Testis (tissue), 3 donors: ENCODE measurements around the gene CGB2. TPM values are rescaled to one million over a fixed set of nuclear protein-coding genes. Genes with fewer than 3 reads are reported as not detected.
"Not testable (repeated sequence)": the region's sequence is repeated elsewhere in the genome, so short reads cannot be mapped to it uniquely, and the experiment has no call there.

ENCODE experiments used
- DNase-seq: peaks from one replicate; pipeline ENCODE4 v3.0.0-alpha.2; 2019
- H3K27ac ChIP-seq, 2 donors: fragments of 200-600 bp; sonication (generic); one replicate each; pipeline ENCODE4 v1.5.1; 2019
- H3K27me3 ChIP-seq: fragments of 200-600 bp; sonication (generic); one replicate; pipeline ENCODE4 v1.5.1; 2019
- H3K36me3 ChIP-seq: fragments of 200-600 bp; sonication (generic); one replicate; pipeline ENCODE4 v1.5.1; 2017; ENCODE audit warnings: low read depth; ENCODE audit errors: missing control alignments
- H3K4me1 ChIP-seq: fragments of 200-600 bp; sonication (generic); one replicate; pipeline ENCODE4 v1.5.1; 2019
- H3K4me3 ChIP-seq, 2 donors: fragments of 200-600 bp; sonication (generic); one replicate each; pipeline ENCODE4 v1.5.1; 2017 to 2019
- H3K9me3 ChIP-seq: fragments of 200-600 bp; sonication (generic); one replicate; pipeline ENCODE4 v1.5.1; 2017
- CTCF ChIP-seq, 3 experiments: fragments of 450-650 bp in 2 of 3; fragments of 200-600 bp in 1 of 3; sonication (generic) in 1 of 3; IDR thresholded peaks; one replicate each; pipeline ENCODE4 v1.5.1; 2016 to 2019; ENCODE audit warnings: antibody characterized with exemption in 3 of 3, mild to moderate bottlenecking in 2 of 3, moderate library complexity in 1 of 3
- POLR2A ChIP-seq: fragments of 450-650 bp; IDR thresholded peaks from one replicate; pipeline ENCODE4 v1.6.1; 2017; ENCODE audit warnings: antibody characterized with exemption, mild to moderate bottlenecking, moderate library complexity
- WGBS, 2 donors: methylation state at CpG; one replicate each; pipeline ENCODE4 v1.1.5; 2018; 5-methylcytosine and 5-hydroxymethylcytosine counted together
- intact Hi-C: fragments of 100-400 bp; cut with DNase I; formaldehyde crosslinking; loops from one replicate; pipeline ENCODE4 v1.15.1; 2023; ENCODE audit warnings: low total_unique reads
- polyA plus RNA-seq: library from polyadenylated mRNA; stranded (reverse); fragments of 350-450 nt; fragmentation: Illumina TruSeq; extraction: RNeasy Lipid Tissue Mini Kit (QIAGEN cat#74804); gene quantifications from one replicate; pipeline ENCODE4 v1.2.3, GENCODE V29; 2014; ENCODE audit warnings: low read depth, low replicate concordance; ENCODE audit not compliant: insufficient read depth
- total RNA-seq, 2 donors: library from RNA; depleted of rRNA; stranded (reverse); fragments of >200 nt; gene quantifications; one replicate each; pipeline ENCODE4 v1.2.3, GENCODE V29; 2016

The CGB2 gene
- total and polyA plus RNA-seq, 3 donors from 2014 or later: 0.99 to 3.6 (median 2.5) TPM

GRCh38 chr19:49017666-49018351 lies 13.9 kb upstream of the CGB2 start:
- WGBS, 2 donors: 2 to 3% methylated on average over 8 to 62 of the region's 62 CpGs
- no peaks in the 10 kb centered on the region for H3K27me3 ChIP-seq
- peak overlapping the region; percentile 31 to 59 for H3K4me3 ChIP-seq
- intact Hi-C loops: no loop called here
- TF ChIP-seq CTCF (IDR thresholded peaks at IDR 0.05) (peak; percentile 5 to 32 (median 8)), POLR2A (no peak)
- no peak overlapping the region for H3K27ac ChIP-seq
- no peaks in the 10 kb centered on the region for H3K9me3 ChIP-seq
- peak; percentile 30 for DNase-seq
- no peaks in the 10 kb centered on the region for H3K36me3 ChIP-seq
- H3K4me1 ChIP-seq: peaks cover 16% of the 10 kb centered on the region

GRCh38 chr19:49018388-49019241 lies 13.1 kb upstream of the CGB2 start:
- DNase-seq, H3K27ac ChIP-seq, H3K27me3 ChIP-seq, intact Hi-C loops, H3K9me3 ChIP-seq, H3K36me3 ChIP-seq: not testable (repeated sequence)
- H3K4me1 ChIP-seq: peaks cover 16% of the 10 kb centered on the region
- H3K4me3 ChIP-seq: peak overlapping the region; percentile 31 to 59
- WGBS, 2 donors: 4 to 5% methylated on average over 26 to 50 of the region's 50 CpGs

- no peak overlapping the region for H3K27ac ChIP-seq
- no peak for TF ChIP-seq POLR2A
- TF ChIP-seq CTCF (IDR thresholded peaks at IDR 0.05): no peak
- no peaks in the 10 kb centered on the region for H3K27me3 ChIP-seq
- H3K9me3 ChIP-seq: no peaks in the 10 kb centered on the region
- intact Hi-C loops: no loop called here
- peaks cover 16% of the 10 kb centered on the region for H3K4me1 ChIP-seq
- DNase-seq: peak; percentile 66
- WGBS, 2 donors: 12 to 16% methylated on average over 34 to 39 of the region's 41 CpGs
- H3K4me3 ChIP-seq: peak overlapping the region; percentile 31 to 59
- H3K36me3 ChIP-seq: no peaks in the 10 kb centered on the region
Observed at GRCh38 chr19:49019242-49019932, 12.3 kb upstream of the CGB2 start.

GRCh38 chr19:49020342-49020741 lies 11.3 kb upstream of the CGB2 start:
- no peaks in the 10 kb centered on the region for H3K27me3 ChIP-seq
- no peaks in the 10 kb centered on the region for H3K36me3 ChIP-seq
- intact Hi-C loops: no loop called here
- peak; percentile 38 for DNase-seq
- 44 to 49% methylated on average over 11 of the region's 11 CpGs for WGBS, 2 donors
- peaks cover 16% of the 10 kb centered on the region for H3K4me1 ChIP-seq
- no peak overlapping the region for H3K27ac ChIP-seq
- no peak overlapping the region for H3K4me3 ChIP-seq
- no peaks in the 10 kb centered on the region for H3K9me3 ChIP-seq
- TF ChIP-seq POLR2A: no peak

GRCh38 chr19:49020931-49021895 lies 10.5 kb upstream of the CGB2 start:
- 49 to 52% methylated on average over 16 of the region's 16 CpGs for WGBS, 2 donors
- intact Hi-C loops: no loop called here
- no peak overlapping the region for H3K4me3 ChIP-seq
- no peaks in the 10 kb centered on the region for H3K27me3 ChIP-seq
- DNase-seq: no peak
- TF ChIP-seq POLR2A: no peak
- no peak for TF ChIP-seq CTCF (IDR thresholded peaks at IDR 0.05)
- H3K36me3 ChIP-seq: no peaks in the 10 kb centered on the region
- H3K27ac ChIP-seq: no peak overlapping the region
- peaks cover 16% of the 10 kb centered on the region for H3K4me1 ChIP-seq
- no peaks in the 10 kb centered on the region for H3K9me3 ChIP-seq
